ENCODE data around the gene TXNDC15.

- TF ChIP-seq, protein P1, sequence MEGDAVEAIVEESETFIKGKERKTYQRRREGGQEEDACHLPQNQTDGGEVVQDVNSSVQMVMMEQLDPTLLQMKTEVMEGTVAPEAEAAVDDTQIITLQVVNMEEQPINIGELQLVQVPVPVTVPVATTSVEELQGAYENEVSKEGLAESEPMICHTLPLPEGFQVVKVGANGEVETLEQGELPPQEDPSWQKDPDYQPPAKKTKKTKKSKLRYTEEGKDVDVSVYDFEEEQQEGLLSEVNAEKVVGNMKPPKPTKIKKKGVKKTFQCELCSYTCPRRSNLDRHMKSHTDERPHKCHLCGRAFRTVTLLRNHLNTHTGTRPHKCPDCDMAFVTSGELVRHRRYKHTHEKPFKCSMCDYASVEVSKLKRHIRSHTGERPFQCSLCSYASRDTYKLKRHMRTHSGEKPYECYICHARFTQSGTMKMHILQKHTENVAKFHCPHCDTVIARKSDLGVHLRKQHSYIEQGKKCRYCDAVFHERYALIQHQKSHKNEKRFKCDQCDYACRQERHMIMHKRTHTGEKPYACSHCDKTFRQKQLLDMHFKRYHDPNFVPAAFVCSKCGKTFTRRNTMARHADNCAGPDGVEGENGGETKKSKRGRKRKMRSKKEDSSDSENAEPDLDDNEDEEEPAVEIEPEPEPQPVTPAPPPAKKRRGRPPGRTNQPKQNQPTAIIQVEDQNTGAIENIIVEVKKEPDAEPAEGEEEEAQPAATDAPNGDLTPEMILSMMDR (IDR thresholded peaks at IDR 0.05): no peak
- TF ChIP-seq POLR2A (IDR thresholded peaks at IDR 0.05): no peak
These were observed 33.4 kb upstream of the TXNDC15 start for GRCh38 chr5:134840811-134841210.
